Panc1 (cell line): ENCODE measurements around the gene TPST2. TPM values are rescaled to one million over a fixed set of nuclear protein-coding genes. Genes with fewer than 3 reads are reported as not detected.

ENCODE experiments used
- ATAC-seq: fragments of 200-7000 bp; cut with Tn5 transposase; 2 replicates; pipeline ENCODE4 v1.9.1; 2020; ENCODE audit warnings: mild to moderate bottlenecking, moderate library complexity
- BruUV-seq: library from RNA; stranded (reverse); fragments of 400-500 nt; replicated peaks from 2 replicates; lab custom pipeline; 2021; lab: Mats Ljungman, UMichigan
- CTCF ChIA-PET: fragments of 300-600 bp; sonication (Branson Sonifier 250); formaldehyde crosslinking; loops from one replicate; lab custom pipeline; 2022; ENCODE audit warnings: antibody characterized with exemption; lab: Charles Lee
- POLR2A ChIA-PET: fragments of 300-600 bp; sonication (Branson Sonifier 250); formaldehyde crosslinking; loops from one replicate; lab custom pipeline; 2022; ENCODE audit warnings: antibody characterized with exemption; lab: Charles Lee
- DNase-seq: peaks from one replicate; pipeline ENCODE4 v3.0.0-alpha.2; 2010; ENCODE audit warnings: low read depth, low spot score
- H3K27ac ChIP-seq: 2 replicates; pipeline ENCODE4 v1.5.1; 2011; ENCODE audit warnings: mild to moderate bottlenecking, low read length, inconsistent platforms
- H3K27me3 ChIP-seq: fragments of 200-500 bp; sonication (Bioruptor generic); 2 replicates; pipeline ENCODE4 v1.6.0; 2014; ENCODE audit warnings: low read length, inconsistent platforms; ENCODE audit not compliant: control insufficient read depth, insufficient read depth
- H3K36me3 ChIP-seq: fragments of 200-500 bp; sonication (Bioruptor generic); 2 replicates; pipeline ENCODE4 v1.5.1; 2014; ENCODE audit warnings: inconsistent platforms, mild to moderate bottlenecking, low read length, moderate library complexity; ENCODE audit not compliant: control insufficient read depth, insufficient read depth
- H3K4me1 ChIP-seq: 2 replicates; pipeline ENCODE4 v1.5.1; 2011; ENCODE audit warnings: inconsistent platforms, mild to moderate bottlenecking, low read length, moderate library complexity; ENCODE audit not compliant: control insufficient read depth, insufficient read depth
- H3K4me3 ChIP-seq, 2 experiments: 2 replicates each; pipeline ENCODE4 v1.5.1; 2011 to 2012; ENCODE audit warnings: low read depth in 2 of 2, low read length in 2 of 2, mild to moderate bottlenecking in 2 of 2, inconsistent platforms in 1 of 2, moderate library complexity in 1 of 2
- H3K9me3 ChIP-seq: fragments of 200-500 bp; sonication (Bioruptor generic); 2 replicates; pipeline ENCODE4 v1.5.1; 2014; ENCODE audit warnings: low read depth, mild to moderate bottlenecking, inconsistent platforms, low read length, moderate library complexity; ENCODE audit not compliant: control insufficient read depth, insufficient read depth
- CTCF ChIP-seq: fragments of 450-650 bp; IDR thresholded peaks from 2 replicates; pipeline ENCODE4 v1.5.1; 2017; ENCODE audit warnings: mild to moderate bottlenecking
- POLR2AphosphoS5 ChIP-seq: IDR thresholded peaks from 2 replicates; pipeline ENCODE4 v1.6.1; 2012; ENCODE audit warnings: mild to moderate bottlenecking, low read depth, low read length, moderate library complexity
- REST ChIP-seq, 2 experiments: IDR thresholded peaks; 2 replicates each; pipeline ENCODE4 v1.6.1; 2011 to 2012; ENCODE audit warnings: low read depth in 2 of 2, control low read depth in 1 of 2, low read length in 1 of 2, mild to moderate bottlenecking in 1 of 2, moderate library complexity in 1 of 2; ENCODE audit not compliant: insufficient read depth in 1 of 2
- SIN3A ChIP-seq: IDR thresholded peaks from 2 replicates; pipeline ENCODE4 v1.6.1; 2012; ENCODE audit warnings: low read depth, mild to moderate bottlenecking, low read length, moderate library complexity, borderline replicate concordance; ENCODE audit not compliant: insufficient read depth
- TCF7L2 ChIP-seq: IDR thresholded peaks from 2 replicates; pipeline ENCODE4 v1.6.1; 2011; ENCODE audit warnings: mild to moderate bottlenecking, low read depth, low read length, inconsistent platforms
- in situ Hi-C: cut with HindIII; loops from 2 replicates; pipeline ENCODE4 v1.10.0; 2016; ENCODE audit warnings: low sequenced_read_pairs, low pct_unique_long_range_greater_than_20kb
- intact Hi-C: fragments of 100-400 bp; cut with micrococcal nuclease; formaldehyde crosslinking; loops from one replicate; pipeline ENCODE4 v1.10.0; 2022; ENCODE audit not compliant: unreplicated experiment
- total RNA-seq: library from RNA; stranded (reverse); gene quantifications from one replicate; pipeline ENCODE4 v1.2.1, GENCODE V29; 2021; ENCODE audit not compliant: unreplicated experiment

TPST2 gene
- total RNA-seq, 1 experiment from 2014 or later = 7.1 TPM

- no peak for TF ChIP-seq POLR2AphosphoS5
- TF ChIP-seq CTCF = no peak
- no peak for TF ChIP-seq TCF7L2
- TF ChIP-seq SIN3A = no peak
- no peak for TF ChIP-seq REST (IDR thresholded peaks at IDR 0.05; ENCODE audit: insufficient read depth in 1 of 2, low read depth in 2 of 2, low read length in 1 of 2)
- DNase-seq (no peak), ATAC-seq (no peak)
- H3K27ac ChIP-seq = no peak overlapping the region
- no peak overlapping the region for H3K4me3 ChIP-seq
- no peaks in the 10 kb centered on the region; the same call in 1 of the 2 replicates for H3K4me1 ChIP-seq
- no TSS peak for BruUV-seq
- no peaks in the 10 kb centered on the region for H3K9me3 ChIP-seq
- intact Hi-C loops (no loop called here), in situ Hi-C loops (no loop called here)
- ChIA-PET CTCF (no interaction called here), POLR2A (interaction anchor here (0.5 kb wide), 1 partner anchor 42 kb away, joined by 3 read pairs; no protein-coding TSS in a partner anchor)
- no peaks in the 10 kb centered on the region for H3K27me3 ChIP-seq
- no peaks in the 10 kb centered on the region for H3K36me3 ChIP-seq
Observed at GRCh38 chr22:26565181-26565580, 24.8 kb downstream of the TPST2 start.

- in situ Hi-C loops (no loop called here), intact Hi-C loops (no loop called here)
- Histone ChIP-seq H3K4me1 (no peaks in the 10 kb centered on the region; the same call in 1 of the 2 replicates), H3K9me3 (no peaks in the 10 kb centered on the region), H3K27ac (no peak overlapping the region), H3K4me3 (no peak overlapping the region), H3K36me3 (no peaks in the 10 kb centered on the region), H3K27me3 (no peaks in the 10 kb centered on the region)
- ChIA-PET CTCF (no interaction called here), POLR2A (interaction anchor here (0.5 kb wide), 1 partner anchor 43 kb away, joined by 3 read pairs; no protein-coding TSS in a partner anchor)
- no peak for ATAC-seq
- DNase-seq = no peak
- TF ChIP-seq TCF7L2 (no peak), SIN3A (no peak), REST (IDR thresholded peaks at IDR 0.05; ENCODE audit: insufficient read depth in 1 of 2, low read depth in 2 of 2, low read length in 1 of 2) (no peak), POLR2AphosphoS5 (no peak), CTCF (no peak)
- no TSS peak for BruUV-seq
Observed at GRCh38 chr22:26564672-26565071, 25.3 kb downstream of the TPST2 start.
